Esophagus squamous epithelium (tissue), 4 donors: ENCODE data around the gene MEN1.

ENCODE experiments used
- CTCF ChIP-seq, 6 experiments: fragments of 450-650 bp in 4 of 6; fragments of 200-600 bp in 2 of 6; sonication (generic) in 2 of 6; IDR thresholded peaks; one replicate each; pipeline ENCODE4 v1.5.1; 2016 to 2019; ENCODE audit warnings: antibody characterized with exemption in 6 of 6, mild to moderate bottlenecking in 4 of 6, moderate library complexity in 4 of 6
- POLR2A ChIP-seq, 4 donors: fragments of 450-650 bp; IDR thresholded peaks; one replicate each; pipeline ENCODE4 v1.6.1; 2017; ENCODE audit warnings: antibody characterized with exemption in 4 of 4, mild to moderate bottlenecking in 4 of 4, moderate library complexity in 3 of 4

- TF ChIP-seq CTCF (IDR thresholded peaks at IDR 0.05): no peak
- TF ChIP-seq POLR2A (IDR thresholded peaks at IDR 0.05): no peak
Measured at GRCh38 chr11:64826062-64826461, 15.7 kb upstream of the MEN1 start.
